ENCODE data around the gene SPSB1. TPM values are rescaled to one million over a fixed set of nuclear protein-coding genes. Genes with fewer than 3 reads are reported as not detected.

SPSB1 gene
- total RNA-seq, 1 experiment from 2014 or later, result 4.3 TPM

DNA sequence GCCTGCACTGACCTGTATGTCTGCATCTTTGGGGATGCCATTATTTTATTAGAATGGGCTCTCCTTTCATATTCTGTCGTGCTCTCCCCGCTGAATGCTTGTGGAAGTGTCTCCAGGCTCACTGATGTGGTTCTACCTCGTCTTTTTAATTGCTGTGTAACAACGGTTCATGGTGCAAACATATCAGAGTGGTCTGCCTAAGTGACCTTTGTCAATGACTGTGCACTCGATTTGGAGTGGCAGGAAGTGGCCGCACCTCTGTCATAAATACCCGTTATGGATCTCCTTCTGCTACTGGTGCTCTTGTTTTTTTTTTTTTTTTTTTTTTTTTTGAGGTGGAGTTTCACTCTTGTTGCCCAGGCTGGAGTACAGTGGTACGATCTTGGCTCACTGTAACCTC is 38.3 kb downstream of the SPSB1 start:
- H3K36me3 Mint-ChIP-seq, result no peaks in the 10 kb centered on the region

DNA sequence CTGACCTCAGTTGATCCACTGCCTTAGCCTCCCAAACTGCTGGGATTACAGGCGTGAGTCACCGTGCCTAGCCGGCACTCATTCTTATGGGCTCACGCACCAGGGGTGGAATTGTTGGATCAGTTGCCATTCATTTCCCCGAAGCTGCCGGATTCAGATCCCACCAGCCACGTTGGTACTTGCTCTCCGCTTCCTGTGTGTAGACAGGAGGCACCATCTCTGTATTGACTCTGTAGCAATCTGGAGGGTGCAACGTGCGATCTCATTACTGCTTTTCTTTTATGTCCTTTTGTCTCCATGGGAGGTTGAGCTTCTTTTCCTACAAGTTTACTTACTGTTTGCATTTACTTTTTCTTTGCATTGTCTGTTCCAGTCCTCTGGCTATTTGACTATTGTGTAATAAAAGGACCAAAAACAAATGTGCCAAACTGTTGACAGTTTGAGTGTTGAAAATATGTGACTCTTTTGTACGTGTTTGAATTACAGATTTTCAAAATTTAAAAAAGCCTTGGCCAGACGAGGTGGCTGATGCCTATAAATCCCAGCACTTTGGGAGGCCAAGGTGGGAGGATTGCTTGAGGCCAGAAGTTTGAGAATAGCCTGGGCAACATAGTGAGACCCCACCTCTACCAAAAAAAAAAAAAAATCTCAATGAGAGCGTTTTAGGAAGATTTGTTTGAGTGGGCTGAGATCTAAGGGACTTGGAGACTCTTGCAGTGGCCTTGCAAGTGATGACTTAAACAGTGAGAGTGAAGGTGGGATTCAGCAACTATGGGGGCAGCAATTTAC is 39.1 kb downstream of the SPSB1 start:
- POLR2A ChIA-PET, result interaction anchor here (0.5 kb wide), 1 partner anchor 177 kb away, joined by 7 read pairs; no protein-coding TSS in a partner anchor
- no peak for TF ChIP-seq GTF2I (CRISPR knock-in tag; conservative IDR thresholded peaks at IDR 0.05)
- no peak for TF ChIP-seq ZNF263 (CRISPR knock-in tag; IDR thresholded peaks at IDR 0.05; ENCODE audit: low read depth)
- DNase-seq (ENCODE audit: low spot score), result no peak
- Mint-ChIP-seq H3K36me3 (no peaks in the 10 kb centered on the region), H3K4me3 (no peak overlapping the region), H3K4me1 (no peaks in the 10 kb centered on the region), H3K27ac (peak overlapping the region; percentile 20; the same call in 1 of the 2 replicates), H3K9me3 (no peaks in the 10 kb centered on the region), H3K27me3 (ENCODE audit: low read depth) (no peaks in the 10 kb centered on the region)
- ATAC-seq, result no peak
- CTCF ChIA-PET, result no interaction called here

More for the DNA sequence above, 38.3 kb downstream of the SPSB1 start:
- ATAC-seq (no peak), DNase-seq (ENCODE audit: low spot score) (no peak)
- no peaks in the 10 kb centered on the region for H3K4me1 Mint-ChIP-seq
- H3K4me3 Mint-ChIP-seq, result no peak overlapping the region
- TF ChIP-seq TEAD1 (CRISPR knock-in tag; IDR thresholded peaks at IDR 0.05), result no peak
- TF ChIP-seq ATF1 (CRISPR knock-in tag; IDR thresholded peaks at IDR 0.05), result no peak
- TF ChIP-seq, protein P1, sequence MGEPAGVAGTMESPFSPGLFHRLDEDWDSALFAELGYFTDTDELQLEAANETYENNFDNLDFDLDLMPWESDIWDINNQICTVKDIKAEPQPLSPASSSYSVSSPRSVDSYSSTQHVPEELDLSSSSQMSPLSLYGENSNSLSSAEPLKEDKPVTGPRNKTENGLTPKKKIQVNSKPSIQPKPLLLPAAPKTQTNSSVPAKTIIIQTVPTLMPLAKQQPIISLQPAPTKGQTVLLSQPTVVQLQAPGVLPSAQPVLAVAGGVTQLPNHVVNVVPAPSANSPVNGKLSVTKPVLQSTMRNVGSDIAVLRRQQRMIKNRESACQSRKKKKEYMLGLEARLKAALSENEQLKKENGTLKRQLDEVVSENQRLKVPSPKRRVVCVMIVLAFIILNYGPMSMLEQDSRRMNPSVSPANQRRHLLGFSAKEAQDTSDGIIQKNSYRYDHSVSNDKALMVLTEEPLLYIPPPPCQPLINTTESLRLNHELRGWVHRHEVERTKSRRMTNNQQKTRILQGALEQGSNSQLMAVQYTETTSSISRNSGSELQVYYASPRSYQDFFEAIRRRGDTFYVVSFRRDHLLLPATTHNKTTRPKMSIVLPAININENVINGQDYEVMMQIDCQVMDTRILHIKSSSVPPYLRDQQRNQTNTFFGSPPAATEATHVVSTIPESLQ (CRISPR knock-in tag; IDR thresholded peaks at IDR 0.05), result no peak
- no peak for TF ChIP-seq HMGA2 (CRISPR knock-in tag; IDR thresholded peaks at IDR 0.05)
- no peak for TF ChIP-seq OVOL2 (CRISPR knock-in tag; IDR thresholded peaks at IDR 0.05; ENCODE audit: borderline replicate concordance)
- TF ChIP-seq, protein P2, sequence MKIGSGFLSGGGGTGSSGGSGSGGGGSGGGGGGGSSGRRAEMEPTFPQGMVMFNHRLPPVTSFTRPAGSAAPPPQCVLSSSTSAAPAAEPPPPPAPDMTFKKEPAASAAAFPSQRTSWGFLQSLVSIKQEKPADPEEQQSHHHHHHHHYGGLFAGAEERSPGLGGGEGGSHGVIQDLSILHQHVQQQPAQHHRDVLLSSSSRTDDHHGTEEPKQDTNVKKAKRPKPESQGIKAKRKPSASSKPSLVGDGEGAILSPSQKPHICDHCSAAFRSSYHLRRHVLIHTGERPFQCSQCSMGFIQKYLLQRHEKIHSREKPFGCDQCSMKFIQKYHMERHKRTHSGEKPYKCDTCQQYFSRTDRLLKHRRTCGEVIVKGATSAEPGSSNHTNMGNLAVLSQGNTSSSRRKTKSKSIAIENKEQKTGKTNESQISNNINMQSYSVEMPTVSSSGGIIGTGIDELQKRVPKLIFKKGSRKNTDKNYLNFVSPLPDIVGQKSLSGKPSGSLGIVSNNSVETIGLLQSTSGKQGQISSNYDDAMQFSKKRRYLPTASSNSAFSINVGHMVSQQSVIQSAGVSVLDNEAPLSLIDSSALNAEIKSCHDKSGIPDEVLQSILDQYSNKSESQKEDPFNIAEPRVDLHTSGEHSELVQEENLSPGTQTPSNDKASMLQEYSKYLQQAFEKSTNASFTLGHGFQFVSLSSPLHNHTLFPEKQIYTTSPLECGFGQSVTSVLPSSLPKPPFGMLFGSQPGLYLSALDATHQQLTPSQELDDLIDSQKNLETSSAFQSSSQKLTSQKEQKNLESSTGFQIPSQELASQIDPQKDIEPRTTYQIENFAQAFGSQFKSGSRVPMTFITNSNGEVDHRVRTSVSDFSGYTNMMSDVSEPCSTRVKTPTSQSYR (CRISPR knock-in tag; IDR thresholded peaks at IDR 0.05), result no peak
- no peak for TF ChIP-seq TCF7 (CRISPR knock-in tag; IDR thresholded peaks at IDR 0.05; ENCODE audit: low read depth)
- no peak for TF ChIP-seq TP53 (CRISPR knock-in tag; IDR thresholded peaks at IDR 0.05)
- TF ChIP-seq, protein P3, sequence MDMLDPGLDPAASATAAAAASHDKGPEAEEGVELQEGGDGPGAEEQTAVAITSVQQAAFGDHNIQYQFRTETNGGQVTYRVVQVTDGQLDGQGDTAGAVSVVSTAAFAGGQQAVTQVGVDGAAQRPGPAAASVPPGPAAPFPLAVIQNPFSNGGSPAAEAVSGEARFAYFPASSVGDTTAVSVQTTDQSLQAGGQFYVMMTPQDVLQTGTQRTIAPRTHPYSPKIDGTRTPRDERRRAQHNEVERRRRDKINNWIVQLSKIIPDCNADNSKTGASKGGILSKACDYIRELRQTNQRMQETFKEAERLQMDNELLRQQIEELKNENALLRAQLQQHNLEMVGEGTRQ (CRISPR knock-in tag; IDR thresholded peaks at IDR 0.05), result no peak
- TF ChIP-seq FOXP1 (CRISPR knock-in tag; IDR thresholded peaks at IDR 0.05; ENCODE audit: borderline replicate concordance), result no peak
- no peak for TF ChIP-seq ZNF121 (CRISPR knock-in tag; IDR thresholded peaks at IDR 0.05)
- no peak for TF ChIP-seq CREM (CRISPR knock-in tag; IDR thresholded peaks at IDR 0.05)
- no peak for TF ChIP-seq JUN (CRISPR knock-in tag; IDR thresholded peaks at IDR 0.05)
- no peak overlapping the region for H3K27ac Mint-ChIP-seq
- ChIA-PET CTCF (no interaction called here), POLR2A (interaction anchor here (0.5 kb wide), 1 partner anchor 178 kb away, joined by 7 read pairs; no protein-coding TSS in a partner anchor)
- H3K27me3 Mint-ChIP-seq (ENCODE audit: low read depth), result no peaks in the 10 kb centered on the region
- no peaks in the 10 kb centered on the region for H3K9me3 Mint-ChIP-seq

DNA sequence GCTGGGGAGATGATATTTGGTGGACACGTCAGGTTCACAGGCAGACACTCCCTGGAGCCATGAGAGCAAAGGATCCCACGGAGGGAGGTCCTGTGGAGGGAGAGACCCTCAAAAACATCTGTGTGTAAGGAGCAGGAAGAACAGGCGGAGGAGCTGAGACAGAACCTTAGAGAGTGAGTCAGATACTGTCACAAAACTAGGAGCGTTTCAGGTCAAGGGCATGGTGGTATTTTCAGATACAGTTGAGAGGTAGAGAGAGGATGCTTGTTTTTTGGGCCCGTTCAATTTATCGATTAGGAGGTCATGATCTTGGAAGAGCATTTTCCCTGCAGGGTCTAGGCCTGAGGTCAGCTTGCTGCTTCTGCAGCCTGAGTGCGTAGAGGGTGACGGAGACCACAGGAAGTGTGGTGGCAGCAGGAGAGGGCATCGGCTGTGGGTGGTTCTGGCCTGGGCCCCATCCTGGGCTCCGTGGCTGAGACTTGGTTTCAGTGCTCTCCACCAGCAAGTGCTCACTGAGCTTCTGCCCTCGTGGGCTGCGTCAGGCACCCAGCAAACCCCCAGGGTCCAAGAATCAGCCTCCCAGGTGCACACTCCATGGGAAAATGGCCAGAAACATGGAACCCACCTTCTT is 39.9 kb downstream of the SPSB1 start:
- H3K36me3 Mint-ChIP-seq, result no peaks in the 10 kb centered on the region
- H3K27me3 Mint-ChIP-seq (ENCODE audit: low read depth), result no peaks in the 10 kb centered on the region
- 0 out of 2 replicates have a peak, but pooled peaks cover under 1% of the 10 kb centered on the region for H3K4me1 Mint-ChIP-seq
- DNase-seq (ENCODE audit: low spot score) (no peak), ATAC-seq (no peak)
- ChIA-PET POLR2A (no interaction called here), CTCF (no interaction called here)
- no peaks in the 10 kb centered on the region for H3K9me3 Mint-ChIP-seq
- H3K27ac Mint-ChIP-seq, result peak overlapping the region; percentile 20; the same call in 1 of the 2 replicates
- no peak overlapping the region for H3K4me3 Mint-ChIP-seq
- TF ChIP-seq, protein P4, sequence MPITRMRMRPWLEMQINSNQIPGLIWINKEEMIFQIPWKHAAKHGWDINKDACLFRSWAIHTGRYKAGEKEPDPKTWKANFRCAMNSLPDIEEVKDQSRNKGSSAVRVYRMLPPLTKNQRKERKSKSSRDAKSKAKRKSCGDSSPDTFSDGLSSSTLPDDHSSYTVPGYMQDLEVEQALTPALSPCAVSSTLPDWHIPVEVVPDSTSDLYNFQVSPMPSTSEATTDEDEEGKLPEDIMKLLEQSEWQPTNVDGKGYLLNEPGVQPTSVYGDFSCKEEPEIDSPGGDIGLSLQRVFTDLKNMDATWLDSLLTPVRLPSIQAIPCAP (CRISPR knock-in tag; IDR thresholded peaks at IDR 0.05), result no peak
- TF ChIP-seq SMAD3 (CRISPR knock-in tag; IDR thresholded peaks at IDR 0.05; ENCODE audit: borderline replicate concordance) (no peak), ZNF138 (CRISPR knock-in tag; conservative IDR thresholded peaks at IDR 0.05) (no peak), NR1H2 (CRISPR knock-in tag; IDR thresholded peaks at IDR 0.05) (no peak), JAZF1 (CRISPR knock-in tag; IDR thresholded peaks at IDR 0.05) (no peak), FOXJ3 (CRISPR knock-in tag; IDR thresholded peaks at IDR 0.05; ENCODE audit: borderline replicate concordance) (no peak), HMGA2 (CRISPR knock-in tag; IDR thresholded peaks at IDR 0.05) (no peak)
